ENCODE data around the gene COLEC12.
A peak's percentile ranks its signal among the peaks of the same experiment; 100 is the strongest.

COLEC12 gene

DNA sequence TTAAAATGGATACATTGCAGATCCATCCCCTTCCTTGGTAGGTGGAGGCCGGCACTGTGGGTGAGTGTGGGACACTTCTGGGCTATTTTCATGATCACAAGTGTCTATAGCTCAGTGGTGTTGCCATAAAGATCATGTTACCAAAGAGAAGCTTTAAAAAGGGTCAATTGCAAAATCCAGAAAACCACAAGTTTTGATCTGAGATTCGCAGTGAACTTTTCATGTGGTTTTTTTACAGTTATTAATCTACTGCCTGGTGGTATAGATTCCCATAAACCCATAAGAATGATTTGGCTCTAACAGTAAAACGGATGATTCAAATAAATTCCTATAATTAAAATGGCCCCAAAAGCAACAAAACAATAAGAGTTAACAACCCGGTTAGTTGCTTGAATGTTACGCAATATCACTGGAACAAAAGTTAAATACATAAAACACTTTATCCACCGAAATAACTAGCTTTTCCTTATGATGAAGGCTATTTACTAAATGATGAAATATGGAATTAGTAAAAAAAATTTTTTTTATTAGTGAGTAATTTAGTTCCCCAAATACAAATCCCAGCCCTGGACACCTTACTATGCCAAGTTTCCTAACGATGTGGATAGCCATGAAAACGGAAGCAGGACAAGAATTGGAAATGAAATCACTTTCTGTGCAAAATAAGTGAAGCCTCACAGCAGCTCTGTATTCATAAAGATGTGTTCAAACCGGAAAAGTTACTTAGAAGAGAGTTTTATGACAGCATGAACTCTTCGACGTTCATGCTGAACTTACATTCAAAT lies 137.0 kb downstream of the COLEC12 start:
- H3K27me3 Mint-ChIP-seq (ENCODE audit: low read depth), result peaks cover 7% of the 10 kb centered on the region
- H3K27ac Mint-ChIP-seq, result peak overlapping the region; percentile 91 to 96 (median 95)
- no peaks in the 10 kb centered on the region for H3K36me3 Mint-ChIP-seq (ENCODE audit: low read depth)

DNA sequence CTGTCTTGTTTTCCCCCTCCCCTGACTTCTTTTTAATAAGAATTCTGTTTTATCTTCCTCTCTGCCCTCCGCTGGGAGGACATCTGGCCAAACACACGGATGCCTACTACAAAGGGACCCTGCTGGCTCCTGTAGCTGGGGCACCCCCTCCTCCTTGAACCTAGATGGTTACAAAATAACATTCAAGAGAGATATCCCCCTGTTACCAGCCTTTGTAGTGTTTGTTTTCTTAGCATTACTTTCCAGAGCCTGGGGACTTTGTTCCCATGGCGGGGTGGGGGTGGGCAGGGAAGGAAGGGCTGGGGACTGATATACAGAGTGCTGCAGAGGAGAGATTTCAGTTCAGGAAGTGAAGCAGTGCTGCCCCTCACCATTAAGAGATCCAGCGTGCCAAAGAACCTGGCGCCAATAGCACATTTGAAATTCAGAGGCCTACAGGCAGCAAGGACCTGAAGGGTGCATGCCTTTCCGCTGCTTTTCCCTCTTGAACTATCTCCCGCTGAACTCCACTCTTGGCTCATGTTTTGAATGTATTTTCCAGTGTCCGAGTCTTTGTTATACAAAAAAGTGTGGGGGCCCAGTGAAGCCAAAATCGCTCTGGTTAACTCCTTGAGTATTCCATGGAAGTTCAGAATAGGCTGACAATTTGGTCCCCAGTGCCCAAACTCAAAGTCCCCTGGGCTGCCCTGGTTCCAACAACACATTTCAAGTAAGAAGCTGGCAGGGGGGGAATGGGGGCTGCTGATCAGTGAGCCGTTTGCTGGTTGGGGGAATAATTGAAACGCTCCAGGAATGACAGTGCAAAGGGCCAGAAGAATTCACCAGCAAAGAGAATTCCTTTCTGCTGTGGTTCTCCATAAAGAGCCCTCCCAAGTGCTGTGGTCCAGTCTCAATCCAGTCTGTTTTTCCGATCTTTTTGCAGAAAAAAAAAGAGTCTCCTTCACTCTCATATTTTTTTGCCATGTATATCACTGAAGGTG lies 137.9 kb downstream of the COLEC12 start:
- TF ChIP-seq, protein P1, sequence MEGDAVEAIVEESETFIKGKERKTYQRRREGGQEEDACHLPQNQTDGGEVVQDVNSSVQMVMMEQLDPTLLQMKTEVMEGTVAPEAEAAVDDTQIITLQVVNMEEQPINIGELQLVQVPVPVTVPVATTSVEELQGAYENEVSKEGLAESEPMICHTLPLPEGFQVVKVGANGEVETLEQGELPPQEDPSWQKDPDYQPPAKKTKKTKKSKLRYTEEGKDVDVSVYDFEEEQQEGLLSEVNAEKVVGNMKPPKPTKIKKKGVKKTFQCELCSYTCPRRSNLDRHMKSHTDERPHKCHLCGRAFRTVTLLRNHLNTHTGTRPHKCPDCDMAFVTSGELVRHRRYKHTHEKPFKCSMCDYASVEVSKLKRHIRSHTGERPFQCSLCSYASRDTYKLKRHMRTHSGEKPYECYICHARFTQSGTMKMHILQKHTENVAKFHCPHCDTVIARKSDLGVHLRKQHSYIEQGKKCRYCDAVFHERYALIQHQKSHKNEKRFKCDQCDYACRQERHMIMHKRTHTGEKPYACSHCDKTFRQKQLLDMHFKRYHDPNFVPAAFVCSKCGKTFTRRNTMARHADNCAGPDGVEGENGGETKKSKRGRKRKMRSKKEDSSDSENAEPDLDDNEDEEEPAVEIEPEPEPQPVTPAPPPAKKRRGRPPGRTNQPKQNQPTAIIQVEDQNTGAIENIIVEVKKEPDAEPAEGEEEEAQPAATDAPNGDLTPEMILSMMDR (IDR thresholded peaks at IDR 0.05; ENCODE audit: unreplicated experiment in 3 of 3), result no peak
- Mint-ChIP-seq H3K9me3 (no peaks in the 10 kb centered on the region), H3K4me3 (peak overlapping the region in 2 of 3 experiments; percentile 17 to 59), H3K27me3 (ENCODE audit: low read depth) (peaks cover 4% of the 10 kb centered on the region), H3K4me1 (peaks cover 61% of the 10 kb centered on the region), H3K36me3 (ENCODE audit: low read depth) (no peaks in the 10 kb centered on the region), H3K27ac (peak overlapping the region; percentile 91 to 96 (median 95))

More for the DNA sequence above, 137.0 kb downstream of the COLEC12 start:
- Mint-ChIP-seq H3K4me3 (peak overlapping the region in 1 of 3 experiments; percentile 59), H3K9me3 (no peaks in the 10 kb centered on the region), H3K4me1 (peaks cover 64% of the 10 kb centered on the region)
- TF ChIP-seq, protein P1 (IDR thresholded peaks at IDR 0.05; ENCODE audit: unreplicated experiment in 3 of 3), result no peak

DNA sequence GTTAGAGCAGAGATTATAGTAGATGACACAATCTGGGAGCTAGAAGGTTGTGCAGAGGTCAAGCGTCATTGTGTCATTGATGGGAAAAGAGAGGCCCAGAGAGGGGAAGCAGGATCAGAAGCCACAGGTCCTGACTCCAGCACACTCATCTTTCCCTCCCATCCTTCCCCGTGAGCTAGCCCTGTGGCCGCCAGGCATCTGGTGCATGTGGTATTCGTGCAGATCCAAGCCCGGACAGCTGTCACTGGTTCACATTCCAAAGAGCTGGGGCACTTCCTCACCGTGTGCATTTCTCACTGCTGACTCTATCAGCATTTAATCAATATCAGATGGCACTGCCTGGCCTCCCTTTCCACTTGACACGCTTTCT lies 138.6 kb downstream of the COLEC12 start:
- Mint-ChIP-seq H3K4me1 (peaks cover 55% of the 10 kb centered on the region), H3K4me3 (peak overlapping the region in 1 of 3 experiments; percentile 17), H3K27ac (peak overlapping the region; percentile 91 to 96 (median 95)), H3K27me3 (ENCODE audit: low read depth) (peaks cover 3% of the 10 kb centered on the region), H3K36me3 (ENCODE audit: low read depth) (no peaks in the 10 kb centered on the region), H3K9me3 (no peaks in the 10 kb centered on the region)
- TF ChIP-seq, protein P1 (IDR thresholded peaks at IDR 0.05; ENCODE audit: unreplicated experiment in 3 of 3), result no peak

DNA sequence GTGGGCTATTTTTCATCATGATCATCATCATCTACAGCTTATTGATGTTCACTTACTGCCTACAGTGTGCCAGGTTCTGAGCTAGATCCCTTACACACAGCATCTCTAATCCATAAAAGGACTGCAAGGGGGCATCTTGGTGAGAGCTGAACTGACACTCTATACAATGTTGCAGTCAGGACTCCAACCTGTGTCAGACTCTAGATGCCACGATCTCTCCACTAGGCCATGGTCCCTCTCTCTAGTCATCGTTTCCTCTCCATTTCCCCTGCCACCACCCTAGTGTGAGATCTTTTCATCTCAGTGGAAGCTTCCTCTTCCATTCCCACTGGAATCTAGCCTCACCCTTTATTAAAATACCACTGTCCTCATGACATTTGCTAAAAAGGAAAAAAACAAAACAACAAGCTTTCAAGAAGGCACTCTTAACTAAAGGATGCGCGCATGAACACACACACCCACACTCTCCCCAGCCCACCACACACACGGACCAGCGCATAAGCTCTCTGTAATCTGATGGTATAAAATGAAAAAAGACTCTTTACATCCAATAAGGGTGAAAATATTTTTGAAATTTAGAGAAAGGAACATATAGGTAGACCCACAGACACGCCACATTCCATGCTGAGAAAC lies 139.3 kb downstream of the COLEC12 start:
- Mint-ChIP-seq H3K36me3 (ENCODE audit: low read depth) (no peaks in the 10 kb centered on the region), H3K9me3 (no peaks in the 10 kb centered on the region), H3K27me3 (ENCODE audit: low read depth) (peaks cover 3% of the 10 kb centered on the region), H3K4me1 (peaks cover 48% of the 10 kb centered on the region), H3K4me3 (no peak overlapping the region), H3K27ac (peak overlapping the region in 2 of 3 experiments; percentile 95 to 96)
- TF ChIP-seq, protein P1 (IDR thresholded peaks at IDR 0.05; ENCODE audit: unreplicated experiment in 3 of 3), result no peak

DNA sequence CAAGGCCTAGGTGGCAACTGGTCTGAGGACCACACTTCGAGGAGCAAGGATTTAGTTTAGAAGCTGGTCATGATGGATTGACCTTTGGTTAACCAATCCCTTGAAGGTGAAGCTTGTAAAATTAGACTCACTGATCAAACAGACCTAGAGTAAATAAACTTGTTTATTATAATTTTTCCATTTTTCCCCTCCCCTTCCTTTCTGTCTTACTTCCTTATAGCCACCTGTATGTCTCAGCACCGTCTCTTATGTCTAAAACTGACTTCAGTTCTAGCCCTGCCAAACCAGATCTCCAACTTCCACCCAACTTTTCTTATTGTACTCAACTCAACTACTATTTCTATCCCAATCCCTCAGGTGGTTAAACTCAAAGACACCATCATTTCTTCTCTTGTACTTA lies 139.8 kb downstream of the COLEC12 start:
- peak overlapping the region in 2 of 3 experiments; percentile 6 to 96 for H3K27ac Mint-ChIP-seq
- H3K9me3 Mint-ChIP-seq, result no peaks in the 10 kb centered on the region
- H3K36me3 Mint-ChIP-seq (ENCODE audit: low read depth), result no peaks in the 10 kb centered on the region
- peaks cover 3% of the 10 kb centered on the region for H3K27me3 Mint-ChIP-seq (ENCODE audit: low read depth)
- peaks cover 46% of the 10 kb centered on the region for H3K4me1 Mint-ChIP-seq
- no peak overlapping the region for H3K4me3 Mint-ChIP-seq
- TF ChIP-seq, protein P1 (IDR thresholded peaks at IDR 0.05; ENCODE audit: unreplicated experiment in 3 of 3), result no peak

Data from nephron (organoid).